Activated CD8-positive, alpha-beta memory T cell treated with anti-CD3 and anti-CD28 coated beads, Interleukin-2, amount 50 U/mL, for 1 hour (primary cell): Measurements from ENCODE around the gene ANKRD30BL.
"Not testable (repeated sequence)": the region's sequence is repeated elsewhere in the genome, so short reads cannot be mapped to it uniquely, and the experiment has no call there.

Source experiments
- DNase-seq: peaks from one replicate; pipeline ENCODE4 v3.0.0-alpha.2; 2020; ENCODE audit errors: extremely low read depth

ANKRD30BL gene

GRCh38 chr2:132161161-132162124 is at the start of gene ANKRD30BL:
ANKRD30BL (minus strand) TSS chr2:132161952; CDS start chr2:132161705, 247 bp downstream.
- DNase-seq, result not testable (repeated sequence)

- not testable (repeated sequence) for DNase-seq
Observed at GRCh38 chr2:132202866-132203265, 41.1 kb upstream of the ANKRD30BL start.

GRCh38 chr2:132192854-132193253 is 31.1 kb upstream of the ANKRD30BL start:
- DNase-seq, result not testable (repeated sequence)

- DNase-seq, result not testable (repeated sequence)
Observed at GRCh38 chr2:132167100-132167499, 5.3 kb upstream of the ANKRD30BL start.

- not testable (repeated sequence) for DNase-seq
Observed at GRCh38 chr2:132162125-132162660, 441 bp upstream of the ANKRD30BL start.

GRCh38 chr2:132146774-132147173 is 15.0 kb downstream of the ANKRD30BL start:
- DNase-seq, result not testable (repeated sequence)
